ENCODE measurements around the gene PMIS2. TPM values are rescaled to one million over a fixed set of nuclear protein-coding genes. Genes with fewer than 3 reads are reported as not detected.

Gene PMIS2
- total and polyA plus RNA-seq, 2 of the 8 experiments (the other 6 are each of a cell fraction or from before 2014, with no cell fraction given): not detected

DNA sequence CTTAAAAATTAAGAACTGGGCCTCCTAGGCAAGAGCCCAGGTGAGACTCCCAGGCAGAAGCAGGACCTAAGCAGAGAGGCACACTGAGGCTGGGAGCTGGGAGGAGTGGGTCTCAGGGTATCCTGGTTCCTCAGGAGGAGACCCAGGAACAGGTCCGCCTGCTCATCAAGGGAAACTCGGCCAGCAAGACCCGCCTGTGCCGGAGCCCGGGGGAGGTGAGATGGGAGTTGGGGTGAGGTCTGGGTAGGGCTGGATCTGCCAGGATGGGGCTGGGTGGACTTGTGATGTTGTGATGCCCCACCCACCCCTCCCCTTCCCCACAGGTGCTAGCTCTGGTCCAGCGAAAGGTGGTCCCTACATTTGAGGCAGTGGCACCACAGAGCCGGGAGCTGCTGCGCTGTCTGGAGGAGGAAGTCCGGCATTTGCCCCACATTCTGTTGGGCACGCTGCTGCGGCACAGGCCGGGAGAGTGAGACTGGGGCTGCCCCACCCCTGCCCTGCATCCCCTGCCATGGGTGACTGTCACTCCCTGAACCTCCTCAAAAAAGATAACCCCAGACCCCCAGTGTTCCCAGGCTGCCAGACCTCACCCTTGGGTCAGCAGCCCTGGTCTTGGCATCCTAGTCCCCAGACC, 33.4 kb downstream of the PMIS2 start:
- no peaks in the 10 kb centered on the region for H3K79me1 ChIP-seq (ENCODE audit: low read depth, low read length)
- no peak overlapping the region for H3K18ac ChIP-seq (ENCODE audit: extremely low read depth, low read length)
- H2BK12ac ChIP-seq (ENCODE audit: low read depth, low read length): no peak overlapping the region
- FAIRE-seq (no peak), DNase-seq (ENCODE audit: low read depth in 1 of 2, low spot score in 2 of 2) (no peak)
- POLR2A ChIA-PET (ENCODE audit: partially characterized antibody): interaction anchor here (0.7 to 1.7 kb wide), 5 partner anchors 12 to 64 kb away, joined by 3 to 6 read pairs (median 5); partner anchors contain the start of gene COX6B1
- H3K4me1 ChIP-seq (replicated peaks in 1 of 4; ENCODE audit: control insufficient read depth in 3 of 4, insufficient read depth in 4 of 4, low read length in 3 of 4): no peaks in the 10 kb centered on the region
- no peak overlapping the region for H4K91ac ChIP-seq (replicated peaks; ENCODE audit: insufficient read length, low read length)
- no peak overlapping the region for H3K4me2 ChIP-seq (ENCODE audit: insufficient read depth in 1 of 2, low read depth in 2 of 2, low read length in 2 of 2)
- H2BK120ac ChIP-seq (replicated peaks; ENCODE audit: low read depth, low read length): no peak overlapping the region
- no peak overlapping the region for H2BK15ac ChIP-seq (ENCODE audit: low read length)
- no peak overlapping the region for H2AK5ac ChIP-seq (ENCODE audit: low read depth, low read length)
- no peaks in the 10 kb centered on the region for H3K9me3 ChIP-seq (ENCODE audit: insufficient read depth in 2 of 2, low read depth in 1 of 2, low read length in 1 of 2)
- H3K23me2 ChIP-seq (ENCODE audit: low read depth, low read length): no peaks in the 10 kb centered on the region
- WGBS, 2 experiments (ENCODE audit: extremely low coverage in 1 of 2, insufficient coverage in 1 of 2, insufficient read length in 1 of 2, insufficient replicate concordance in 2 of 2, low coverage in 1 of 2, low lambda C conversion rate in 2 of 2, missing lambda C conversion rate in 1 of 2): 93% methylated on average over 12 of the region's 12 CpGs; no CpG with 5 or more reads in 1 of the 2 experiments
- H2BK5ac ChIP-seq (ENCODE audit: low read depth, low read length): no peak overlapping the region
- H3K4me3 ChIP-seq (ENCODE audit: extremely low read depth in 1 of 4, insufficient read depth in 2 of 4, low read depth in 3 of 4, low read length in 4 of 4): no peak overlapping the region
- no peak overlapping the region for H4K8ac ChIP-seq (ENCODE audit: extremely low read depth, insufficient read depth, low read length)
- peaks cover 4 to 15% (median 8%) of the 10 kb centered on the region in 4 experiments; a peak in 5 of 8 replicates for H3K36me3 ChIP-seq (ENCODE audit: control insufficient read depth in 2 of 4, insufficient read depth in 4 of 4, low read length in 3 of 4)
- H4K20me1 ChIP-seq (replicated peaks in 1 of 2; ENCODE audit: control insufficient read depth in 1 of 2, insufficient read depth in 2 of 2, low read length in 2 of 2): peaks cover 0 to 5% of the 10 kb centered on the region in 2 experiments
- no peak overlapping the region for H3K23ac ChIP-seq (ENCODE audit: insufficient read length)
- no peaks in the 10 kb centered on the region for H3K27me3 ChIP-seq (replicated peaks in 1 of 4; ENCODE audit: control insufficient read depth in 3 of 4, extremely low read depth in 1 of 4, insufficient read depth in 3 of 4, low read length in 3 of 4)
- no peak overlapping the region for H3K4ac ChIP-seq (replicated peaks; ENCODE audit: insufficient read length, low read depth, low read length)
- no peak overlapping the region for H4K5ac ChIP-seq (ENCODE audit: insufficient read length, low read depth, low read length)
- no peak overlapping the region for H3K27ac ChIP-seq (ENCODE audit: low read depth, low read length)
- no peak overlapping the region for H2AFZ ChIP-seq (ENCODE audit: low read length)
- no peak overlapping the region for H3K56ac ChIP-seq (replicated peaks; ENCODE audit: insufficient read length, low read depth, low read length)
- no peak overlapping the region for H3K9ac ChIP-seq (replicated peaks in 1 of 4; ENCODE audit: extremely low read depth in 1 of 4, low read depth in 3 of 4, low read length in 3 of 4)
- no peaks in the 10 kb centered on the region for H3K79me2 ChIP-seq (ENCODE audit: control insufficient read depth in 1 of 2, insufficient read depth in 2 of 2, low read length in 2 of 2)
- no peak overlapping the region for H2BK20ac ChIP-seq (ENCODE audit: low read length)
- no peak overlapping the region for H3K14ac ChIP-seq (ENCODE audit: insufficient read length)
- CTCF ChIA-PET (ENCODE audit: partially characterized antibody): interaction anchor here (0.9 to 1.0 kb wide), 2 partner anchors 54 to 67 kb away, joined by 3 read pairs; no protein-coding TSS in a partner anchor
- TF ChIP-seq SRF (IDR thresholded peaks at IDR 0.05; ENCODE audit: low read depth, low read length) (no peak), RNF2 (IDR thresholded peaks at IDR 0.05; ENCODE audit: borderline replicate concordance, low read depth, low read length, missing control alignments, poor library complexity, severe bottlenecking) (no peak), TAF1 (IDR thresholded peaks at IDR 0.05; ENCODE audit: low read depth, low read length) (no peak), YY1 (IDR thresholded peaks at IDR 0.05; ENCODE audit: low read depth, low read length) (no peak), RFX5 (IDR thresholded peaks at IDR 0.05; ENCODE audit: borderline replicate concordance, low read depth, low read length) (no peak), CEBPB (IDR thresholded peaks at IDR 0.05; ENCODE audit: low read depth, low read length) (no peak), EZH2 (IDR thresholded peaks at IDR 0.05; ENCODE audit: low read depth, low read length, severe bottlenecking) (no peak), BRCA1 (IDR thresholded peaks at IDR 0.05; ENCODE audit: low read depth, low read length) (no peak), GABPA (IDR thresholded peaks at IDR 0.05; ENCODE audit: borderline replicate concordance, insufficient read depth, low read length) (no peak), HDAC2 (IDR thresholded peaks at IDR 0.05; ENCODE audit: borderline replicate concordance in 1 of 2, low read depth in 2 of 2, low read length in 2 of 2) (no peak), NRF1 (IDR thresholded peaks at IDR 0.05; ENCODE audit: low read depth, low read length) (no peak)
- TF ChIP-seq, protein P1, sequence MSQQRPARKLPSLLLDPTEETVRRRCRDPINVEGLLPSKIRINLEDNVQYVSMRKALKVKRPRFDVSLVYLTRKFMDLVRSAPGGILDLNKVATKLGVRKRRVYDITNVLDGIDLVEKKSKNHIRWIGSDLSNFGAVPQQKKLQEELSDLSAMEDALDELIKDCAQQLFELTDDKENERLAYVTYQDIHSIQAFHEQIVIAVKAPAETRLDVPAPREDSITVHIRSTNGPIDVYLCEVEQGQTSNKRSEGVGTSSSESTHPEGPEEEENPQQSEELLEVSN (IDR thresholded peaks at IDR 0.05): no peak
